Esophagus muscularis mucosa (tissue), 3 donors: ENCODE results near the gene PISD.

Experiments used
- EP300 ChIP-seq: sonication (generic); formaldehyde crosslinking; IDR thresholded peaks from one replicate; pipeline ENCODE4 v1.6.1; 2017; ENCODE audit warnings: antibody characterized with exemption
- TF ChIP-seq, protein P1 (sequence below), 3 experiments: fragments of 200-600 bp in 2 of 3; fragments of 450-650 bp in 1 of 3; sonication (generic) in 2 of 3; IDR thresholded peaks; one replicate each; pipeline ENCODE4 v1.5.1; 2017 to 2019; ENCODE audit warnings: antibody characterized with exemption in 3 of 3, mild to moderate bottlenecking in 2 of 3, moderate library complexity in 1 of 3

GRCh38 chr22:31619611-31620300 lies 42.3 kb downstream of the PISD start:
- TF ChIP-seq, protein P1, sequence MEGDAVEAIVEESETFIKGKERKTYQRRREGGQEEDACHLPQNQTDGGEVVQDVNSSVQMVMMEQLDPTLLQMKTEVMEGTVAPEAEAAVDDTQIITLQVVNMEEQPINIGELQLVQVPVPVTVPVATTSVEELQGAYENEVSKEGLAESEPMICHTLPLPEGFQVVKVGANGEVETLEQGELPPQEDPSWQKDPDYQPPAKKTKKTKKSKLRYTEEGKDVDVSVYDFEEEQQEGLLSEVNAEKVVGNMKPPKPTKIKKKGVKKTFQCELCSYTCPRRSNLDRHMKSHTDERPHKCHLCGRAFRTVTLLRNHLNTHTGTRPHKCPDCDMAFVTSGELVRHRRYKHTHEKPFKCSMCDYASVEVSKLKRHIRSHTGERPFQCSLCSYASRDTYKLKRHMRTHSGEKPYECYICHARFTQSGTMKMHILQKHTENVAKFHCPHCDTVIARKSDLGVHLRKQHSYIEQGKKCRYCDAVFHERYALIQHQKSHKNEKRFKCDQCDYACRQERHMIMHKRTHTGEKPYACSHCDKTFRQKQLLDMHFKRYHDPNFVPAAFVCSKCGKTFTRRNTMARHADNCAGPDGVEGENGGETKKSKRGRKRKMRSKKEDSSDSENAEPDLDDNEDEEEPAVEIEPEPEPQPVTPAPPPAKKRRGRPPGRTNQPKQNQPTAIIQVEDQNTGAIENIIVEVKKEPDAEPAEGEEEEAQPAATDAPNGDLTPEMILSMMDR (IDR thresholded peaks at IDR 0.05), result no peak
- no peak for TF ChIP-seq EP300
